ENCODE data around the gene FBXL16. TPM values are rescaled to one million over a fixed set of nuclear protein-coding genes. Genes with fewer than 3 reads are reported as not detected.

FBXL16 gene
- total and polyA plus RNA-seq, 2 of the 13 experiments (the other 11 are each of a cell fraction or from before 2014, with no cell fraction given): 0.22 to 2.0 TPM

DNA sequence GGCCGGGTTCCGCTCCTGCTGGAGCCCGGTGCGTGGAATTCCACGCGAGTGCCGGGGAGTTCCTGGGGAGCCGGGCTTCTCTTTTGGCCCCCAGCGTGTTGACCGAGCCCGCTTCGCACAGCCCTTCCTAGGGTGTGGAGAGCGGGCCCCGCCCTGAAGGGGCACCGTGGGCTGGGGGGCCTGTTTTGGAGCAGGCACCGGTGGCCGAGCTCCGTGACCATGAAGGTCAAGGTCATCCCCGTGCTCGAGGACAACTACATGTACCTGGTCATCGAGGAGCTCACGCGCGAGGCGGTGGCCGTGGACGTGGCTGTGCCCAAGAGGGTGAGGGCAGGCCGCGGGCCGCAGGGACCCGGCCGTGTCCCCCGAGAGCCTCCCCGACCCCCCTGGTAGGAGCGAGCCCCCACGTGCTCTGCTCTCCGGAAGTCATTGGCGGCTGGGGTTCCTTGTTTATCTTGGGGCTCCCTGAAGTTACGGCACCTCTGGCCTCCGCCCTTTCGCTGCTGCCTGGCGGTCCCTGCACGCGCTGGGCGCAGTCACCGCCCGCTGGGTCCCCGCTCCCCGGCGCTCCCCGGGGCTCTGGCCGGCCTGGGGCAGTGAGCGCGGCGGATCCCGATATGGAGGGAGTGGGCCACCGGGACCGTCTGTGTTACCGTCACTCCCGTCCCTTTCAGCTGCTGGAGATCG is 21.8 kb upstream of the FBXL16 start (continued):
- TF ChIP-seq, protein P1, sequence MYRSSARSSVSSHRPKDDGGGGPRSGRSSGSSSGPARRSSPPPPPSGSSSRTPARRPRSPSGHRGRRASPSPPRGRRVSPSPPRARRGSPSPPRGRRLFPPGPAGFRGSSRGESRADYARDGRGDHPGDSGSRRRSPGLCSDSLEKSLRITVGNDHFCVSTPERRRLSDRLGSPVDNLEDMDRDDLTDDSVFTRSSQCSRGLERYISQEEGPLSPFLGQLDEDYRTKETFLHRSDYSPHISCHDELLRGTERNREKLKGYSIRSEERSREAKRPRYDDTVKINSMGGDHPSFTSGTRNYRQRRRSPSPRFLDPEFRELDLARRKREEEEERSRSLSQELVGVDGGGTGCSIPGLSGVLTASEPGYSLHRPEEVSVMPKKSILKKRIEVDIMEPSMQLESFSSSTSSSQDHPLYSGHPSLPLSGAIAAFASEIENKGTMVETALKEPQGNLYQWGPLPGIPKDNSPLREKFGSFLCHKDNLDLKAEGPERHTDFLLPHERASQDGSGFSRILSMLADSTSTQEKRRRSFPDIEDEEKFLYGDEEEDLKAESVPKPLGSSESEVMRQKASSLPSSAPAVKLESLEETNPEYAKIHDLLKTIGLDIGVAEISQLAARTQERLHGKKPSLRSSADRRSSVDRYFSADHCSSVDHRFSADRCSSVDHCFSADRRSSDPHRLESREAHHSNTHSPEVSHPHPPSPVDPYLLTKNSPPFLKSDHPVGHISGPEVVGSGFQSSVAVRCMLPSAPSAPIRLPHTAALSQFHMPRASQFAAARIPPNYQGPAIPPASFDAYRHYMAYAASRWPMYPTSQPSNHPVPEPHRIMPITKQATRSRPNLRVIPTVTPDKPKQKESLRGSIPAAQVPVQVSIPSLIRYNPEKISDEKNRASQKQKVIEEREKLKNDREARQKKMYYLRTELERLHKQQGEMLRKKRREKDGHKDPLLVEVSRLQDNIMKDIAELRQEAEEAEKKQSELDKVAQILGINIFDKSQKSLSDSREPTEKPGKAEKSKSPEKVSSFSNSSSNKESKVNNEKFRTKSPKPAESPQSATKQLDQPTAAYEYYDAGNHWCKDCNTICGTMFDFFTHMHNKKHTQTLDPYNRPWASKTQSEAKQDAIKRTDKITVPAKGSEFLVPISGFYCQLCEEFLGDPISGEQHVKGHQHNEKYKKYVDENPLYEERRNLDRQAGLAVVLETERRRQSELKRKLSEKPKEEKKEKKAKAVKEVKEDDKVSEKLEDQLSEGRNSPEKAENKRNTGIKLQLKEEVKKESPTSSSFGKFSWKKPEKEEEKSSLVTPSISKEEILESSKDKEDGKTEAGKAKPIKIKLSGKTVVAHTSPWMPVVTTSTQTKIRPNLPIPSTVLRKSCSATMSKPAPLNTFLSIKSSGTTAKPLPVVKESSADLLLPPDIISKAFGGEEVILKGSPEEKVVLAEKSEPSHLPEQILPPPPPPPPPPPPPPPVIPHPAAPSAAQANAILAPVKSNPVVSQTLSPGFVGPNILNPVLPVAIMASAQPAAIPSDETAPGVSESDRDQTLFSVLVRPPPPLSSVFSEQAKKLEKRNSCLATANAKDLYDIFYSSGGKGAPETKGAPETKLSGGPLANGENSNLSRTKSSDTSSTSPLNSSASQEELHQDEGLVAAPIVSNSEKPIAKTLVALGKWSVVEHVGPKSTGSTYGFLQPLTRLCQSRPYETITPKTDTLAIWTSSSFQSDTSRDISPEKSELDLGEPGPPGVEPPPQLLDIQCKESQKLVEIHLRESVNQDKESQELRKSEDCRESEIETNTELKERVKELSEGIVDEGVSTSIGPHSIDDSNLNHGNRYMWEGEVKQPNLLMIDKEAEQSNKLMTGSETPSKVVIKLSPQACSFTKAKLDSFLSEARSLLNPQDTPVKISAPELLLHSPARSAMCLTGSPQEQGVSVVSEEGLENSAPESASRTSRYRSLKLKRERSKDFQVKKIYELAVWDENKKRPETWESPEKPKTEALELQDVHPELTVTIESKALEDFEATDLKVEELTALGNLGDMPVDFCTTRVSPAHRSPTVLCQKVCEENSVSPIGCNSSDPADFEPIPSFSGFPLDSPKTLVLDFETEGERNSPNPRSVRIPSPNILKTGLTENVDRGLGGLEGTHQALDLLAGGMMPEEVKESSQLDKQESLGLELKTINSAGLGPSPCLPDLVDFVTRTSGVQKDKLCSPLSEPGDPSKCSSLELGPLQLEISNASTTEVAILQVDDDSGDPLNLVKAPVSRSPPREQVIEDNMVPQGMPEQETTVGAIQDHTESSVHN (CRISPR knock-in tag; IDR thresholded peaks at IDR 0.05): no peak
- TF ChIP-seq KAT2B (IDR thresholded peaks at IDR 0.05; ENCODE audit: borderline replicate concordance, low read depth, low read length) (no peak), ZNF232 (CRISPR knock-in tag; IDR thresholded peaks at IDR 0.05; ENCODE audit: borderline replicate concordance) (no peak), ZBTB7B (CRISPR knock-in tag; IDR thresholded peaks at IDR 0.05) (0 out of 2 replicates have a peak, but pooled peaks have one; percentile 42), BHLHE40 (IDR thresholded peaks at IDR 0.05; ENCODE audit: low read length) (no peak), ZNF768 (CRISPR knock-in tag; IDR thresholded peaks at IDR 0.05) (peak; percentile 30; the same call in 1 of the 2 replicates), NPAS2 (CRISPR knock-in tag; IDR thresholded peaks at IDR 0.05; ENCODE audit: borderline replicate concordance) (no peak), RBFOX2 (IDR thresholded peaks at IDR 0.05; ENCODE audit: low read depth, low read length) (peak; percentile 46; the same call in 1 of the 2 replicates), MEIS1 (CRISPR knock-in tag; IDR thresholded peaks at IDR 0.05; ENCODE audit: borderline replicate concordance) (no peak), ZNF7 (CRISPR knock-in tag; IDR thresholded peaks at IDR 0.05) (no peak), KLF15 (CRISPR knock-in tag; IDR thresholded peaks at IDR 0.05; ENCODE audit: borderline replicate concordance) (no peak), SMAD1 (CRISPR knock-in tag; IDR thresholded peaks at IDR 0.05; ENCODE audit: borderline replicate concordance, low read depth) (no peak), FOXO1 (CRISPR knock-in tag; IDR thresholded peaks at IDR 0.05) (0 out of 2 replicates have a peak, but pooled peaks have one; percentile 8), ONECUT2 (CRISPR knock-in tag; IDR thresholded peaks at IDR 0.05) (no peak), DR1 (CRISPR knock-in tag; IDR thresholded peaks at IDR 0.05) (no peak), KDM1A (CRISPR knock-in tag; IDR thresholded peaks at IDR 0.05) (no peak)
- TF ChIP-seq, protein P2, sequence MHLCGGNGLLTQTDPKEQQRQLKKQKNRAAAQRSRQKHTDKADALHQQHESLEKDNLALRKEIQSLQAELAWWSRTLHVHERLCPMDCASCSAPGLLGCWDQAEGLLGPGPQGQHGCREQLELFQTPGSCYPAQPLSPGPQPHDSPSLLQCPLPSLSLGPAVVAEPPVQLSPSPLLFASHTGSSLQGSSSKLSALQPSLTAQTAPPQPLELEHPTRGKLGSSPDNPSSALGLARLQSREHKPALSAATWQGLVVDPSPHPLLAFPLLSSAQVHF (CRISPR knock-in tag; IDR thresholded peaks at IDR 0.05): no peak
- TF ChIP-seq, protein P3, sequence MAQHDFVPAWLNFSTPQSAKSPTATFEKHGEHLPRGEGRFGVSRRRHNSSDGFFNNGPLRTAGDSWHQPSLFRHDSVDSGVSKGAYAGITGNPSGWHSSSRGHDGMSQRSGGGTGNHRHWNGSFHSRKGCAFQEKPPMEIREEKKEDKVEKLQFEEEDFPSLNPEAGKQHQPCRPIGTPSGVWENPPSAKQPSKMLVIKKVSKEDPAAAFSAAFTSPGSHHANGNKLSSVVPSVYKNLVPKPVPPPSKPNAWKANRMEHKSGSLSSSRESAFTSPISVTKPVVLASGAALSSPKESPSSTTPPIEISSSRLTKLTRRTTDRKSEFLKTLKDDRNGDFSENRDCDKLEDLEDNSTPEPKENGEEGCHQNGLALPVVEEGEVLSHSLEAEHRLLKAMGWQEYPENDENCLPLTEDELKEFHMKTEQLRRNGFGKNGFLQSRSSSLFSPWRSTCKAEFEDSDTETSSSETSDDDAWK (CRISPR knock-in tag; IDR thresholded peaks at IDR 0.05): no peak
- TF ChIP-seq, protein P4, sequence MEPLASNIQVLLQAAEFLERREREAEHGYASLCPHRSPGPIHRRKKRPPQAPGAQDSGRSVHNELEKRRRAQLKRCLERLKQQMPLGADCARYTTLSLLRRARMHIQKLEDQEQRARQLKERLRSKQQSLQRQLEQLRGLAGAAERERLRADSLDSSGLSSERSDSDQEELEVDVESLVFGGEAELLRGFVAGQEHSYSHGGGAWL (CRISPR knock-in tag; IDR thresholded peaks at IDR 0.05): no peak
